SW 1271 (cell line): ENCODE data around the gene SRD5A3.

Experiments used
- DNase-seq, 2 experiments: peaks; one replicate each; lab custom pipeline; 2025; lab: John Stamatoyannopoulos, UW

The SRD5A3 gene

DNA sequence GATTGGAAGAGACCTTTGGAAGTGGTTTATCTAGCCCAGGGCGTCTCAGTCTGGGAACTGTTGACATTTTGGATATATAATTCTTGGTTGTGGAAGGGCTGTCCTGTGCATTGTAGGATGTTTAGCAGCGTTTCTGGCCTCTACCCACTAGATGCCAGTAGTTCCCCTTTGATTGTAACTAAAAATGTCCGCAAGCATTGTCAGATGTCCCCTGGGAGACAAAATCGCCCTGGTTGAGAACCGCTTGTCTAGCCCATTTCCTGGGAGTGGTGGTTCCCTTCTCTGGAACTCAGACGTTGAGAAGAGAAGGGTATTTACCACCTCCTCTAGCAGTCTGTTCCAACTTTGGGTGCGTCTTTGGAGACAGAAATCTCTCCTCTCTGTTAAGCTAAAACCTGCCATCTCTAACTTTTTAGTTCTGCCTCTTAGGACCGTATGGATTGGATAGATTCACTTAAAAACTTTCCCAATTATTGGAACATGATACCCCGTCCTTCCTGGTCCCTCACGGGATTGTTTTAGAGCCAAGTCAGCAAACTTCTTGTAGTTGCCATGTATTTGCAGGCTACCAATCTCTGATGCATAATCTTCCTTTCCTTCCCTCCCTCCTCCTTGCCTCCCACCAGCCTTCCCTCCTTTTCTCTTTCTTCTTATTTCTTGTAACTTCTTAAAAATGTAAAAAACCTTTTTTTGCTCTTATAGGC is 63.6 kb downstream of the SRD5A3 start:
- DNase-seq, result no peak

GRCh38 chr4:55410431-55410830 is 64.4 kb downstream of the SRD5A3 start:
- no peak for DNase-seq

- DNase-seq, result no peak
Measured at GRCh38 chr4:55411621-55412020, 65.6 kb downstream of the SRD5A3 start.

DNA sequence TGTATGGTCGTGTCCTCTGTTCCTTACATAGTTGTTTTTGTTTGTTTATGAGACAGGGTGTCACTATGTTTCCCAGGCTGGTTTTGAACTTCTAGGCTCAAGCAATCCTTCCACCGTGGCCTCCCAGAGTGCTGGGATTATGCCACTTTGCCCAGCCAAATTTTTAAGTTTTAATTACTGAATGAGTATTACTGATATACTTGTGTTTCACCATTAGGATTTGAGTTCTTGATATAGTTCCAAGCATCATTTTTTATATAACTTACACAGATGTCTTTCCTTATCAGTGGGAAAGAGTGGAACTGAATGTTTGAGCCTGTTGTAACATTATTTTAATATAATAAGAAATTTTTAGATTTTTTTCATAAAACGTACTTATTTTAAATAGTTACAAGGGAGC is 70.1 kb downstream of the SRD5A3 start:
- no peak for DNase-seq
